ENCODE results near the gene E2F8.

Gene E2F8

GRCh38 chr11:19218216-19218615 lies 22.5 kb downstream of the E2F8 start:
- no peak for DNase-seq

- DNase-seq, result no peak
Observed at GRCh38 chr11:19216709-19217374, 23.9 kb downstream of the E2F8 start.

- no peak for DNase-seq
Observed at GRCh38 chr11:19216021-19216420, 24.7 kb downstream of the E2F8 start.

- DNase-seq, result no peak
Observed at GRCh38 chr11:19209617-19210370, 31.0 kb downstream of the E2F8 start.

GRCh38 chr11:19208959-19209546 lies 31.7 kb downstream of the E2F8 start:
- no peak for DNase-seq

GRCh38 chr11:19208181-19208580 lies 32.6 kb downstream of the E2F8 start:
- DNase-seq, result no peak

- DNase-seq, result no peak
Observed at GRCh38 chr11:19204836-19205235, 35.9 kb downstream of the E2F8 start.

GRCh38 chr11:19201737-19202605 lies 38.8 kb downstream of the E2F8 start, which contains the start of gene CSRP3:
CSRP3 (minus strand) TSS chr11:19201983; CDS start chr11:19192448, 9,535 bp downstream.
- no peak for DNase-seq

- DNase-seq, result no peak
Observed at GRCh38 chr11:19200410-19201201, 40.1 kb downstream of the E2F8 start.

- DNase-seq, result no peak
Observed at GRCh38 chr11:19199771-19200170, 41.0 kb downstream of the E2F8 start.

GRCh38 chr11:19199048-19199447 lies 41.7 kb downstream of the E2F8 start:
- no peak for DNase-seq

- no peak for DNase-seq
Observed at GRCh38 chr11:19196432-19196831, 44.3 kb downstream of the E2F8 start.

- no peak for DNase-seq
Observed at GRCh38 chr11:19194620-19195308, 46.0 kb downstream of the E2F8 start.

GRCh38 chr11:19193916-19194315 lies 46.8 kb downstream of the E2F8 start:
- DNase-seq, result no peak

- no peak for DNase-seq
Observed at GRCh38 chr11:19191530-19192169, 49.1 kb downstream of the E2F8 start.

GRCh38 chr11:19187833-19188258 lies 52.9 kb downstream of the E2F8 start:
- DNase-seq, result no peak

GRCh38 chr11:19187114-19187832 lies 53.5 kb downstream of the E2F8 start:
- no peak for DNase-seq

GRCh38 chr11:19185516-19186052 lies 55.2 kb downstream of the E2F8 start:
- DNase-seq, result no peak

- no peak for DNase-seq
Observed at GRCh38 chr11:19185036-19185435, 55.7 kb downstream of the E2F8 start.

- no peak for DNase-seq
Observed at GRCh38 chr11:19183646-19184045, 57.1 kb downstream of the E2F8 start.

All from NCI-H1048 (cell line).